DOHH2 (cell line): Measurements from ENCODE around the gene PARP8.

Experiments
- CTCF ChIP-seq: fragments of 200-600 bp; sonication (generic); IDR thresholded peaks from one replicate; pipeline ENCODE4 v1.5.1; 2014; ENCODE audit warnings: antibody characterized with exemption, mild to moderate bottlenecking, low read depth, low read length; ENCODE audit not compliant: poor library complexity, severe bottlenecking
- EZH2phosphoT487 ChIP-seq: fragments of 200-600 bp; sonication (generic); IDR thresholded peaks from 2 replicates; pipeline ENCODE4 v1.6.1; 2017; ENCODE audit warnings: borderline replicate concordance, mild to moderate bottlenecking, antibody characterized with exemption, low read length, moderate library complexity, mixed read lengths

DNA sequence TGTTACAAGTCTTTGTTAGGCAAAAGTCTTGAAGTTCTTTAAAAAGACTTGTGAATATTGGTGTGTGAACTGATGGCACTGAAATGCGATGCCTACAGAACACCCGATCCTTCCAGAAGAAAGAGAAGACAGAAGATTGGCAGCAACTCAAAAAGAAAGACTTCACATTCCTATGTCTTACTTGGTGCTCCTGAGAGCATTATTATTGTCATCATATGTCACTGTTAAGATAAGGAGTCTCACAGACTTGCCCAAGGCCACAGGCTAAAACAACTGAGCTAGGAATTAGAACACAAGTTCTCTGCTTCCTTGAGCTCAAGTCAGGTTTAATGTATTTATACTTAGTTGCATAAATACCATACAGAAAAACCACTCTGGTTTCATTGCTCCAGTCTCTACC lies 198.0 kb downstream of the PARP8 start:
- TF ChIP-seq CTCF (no peak), EZH2phosphoT487 (no peak)
